Measurements from ENCODE around the gene HOXD10. TPM values are rescaled to one million over a fixed set of nuclear protein-coding genes. Genes with fewer than 3 reads are reported as not detected.

The HOXD10 gene
- total and polyA plus RNA-seq, 9 of the 15 experiments (the other 6 are each of a cell fraction or from before 2014, with no cell fraction given) = not detected

- H2AFZ ChIP-seq (ENCODE audit: low read depth, low read length) = 0 out of 2 replicates have a peak overlapping the region, but pooled peaks have one; percentile 4
- no peak overlapping the region for H3K4me2 ChIP-seq (ENCODE audit: insufficient read depth, low read length)
- no peaks in the 10 kb centered on the region for H3K9me3 ChIP-seq (replicated peaks; ENCODE audit: control insufficient read depth, insufficient read depth, low read depth, low read length)
- H3K79me2 ChIP-seq (ENCODE audit: control insufficient read depth, insufficient read depth, low read length) = no peaks in the 10 kb centered on the region
- POLR2A ChIA-PET = interaction anchor here (0.5 to 1.2 kb wide), 5 partner anchors 13 to 1193 kb away, joined by 3 to 4 read pairs (median 3); no protein-coding TSS in a partner anchor
- peaks cover 3 to 26% of the 10 kb centered on the region in 2 experiments; a peak in 2 of 5 replicates for H3K4me1 ChIP-seq (replicated peaks in 1 of 2; ENCODE audit: control insufficient read depth in 2 of 2, insufficient read depth in 2 of 2, low read length in 2 of 2)
- H3K4me3 ChIP-seq = no peak overlapping the region
- no peak overlapping the region for H3K27ac ChIP-seq (ENCODE audit: extremely low read depth, low read depth, low read length)
- H3K9me1 ChIP-seq (ENCODE audit: control insufficient read depth, insufficient read depth, low read length) = peaks cover 3% of the 10 kb centered on the region
- no TSS peak for BruUV-seq (replicated peaks)
- intact Hi-C loops (cut with micrococcal nuclease) = loop anchor here (10.0 kb wide), 1 partner anchor 207 kb away; no protein-coding TSS in a partner anchor
- CTCF ChIA-PET (ENCODE audit: low intra/inter-chr PET ratio) = interaction anchor here (0.6 kb wide), 1 partner anchor 812 kb away, joined by 3 read pairs; no protein-coding TSS in a partner anchor
- H3K27me3 ChIP-seq (ENCODE audit: control insufficient read depth in 2 of 2, insufficient read depth in 2 of 2, low read length in 2 of 2) = peaks cover 79 to 80% of the 10 kb centered on the region in 2 experiments
- no peak overlapping the region for H3K9ac ChIP-seq (ENCODE audit: insufficient read depth in 1 of 2, low read depth in 2 of 2, low read length in 2 of 2)
- H3K36me3 ChIP-seq (ENCODE audit: control insufficient read depth, insufficient read depth, low read length) = no peaks in the 10 kb centered on the region
- in situ Hi-C loops (cut with MboI) = loop anchor here (10.0 kb wide), 1 partner anchor 387 kb away; no protein-coding TSS in a partner anchor
- ATAC-seq (no peak), FAIRE-seq (no peak), DNase-seq (ENCODE audit: extremely low read depth in 1 of 4, low spot score in 3 of 4) (no peak)
- no peaks in the 10 kb centered on the region; the same call in 1 of the 2 replicates for H4K20me1 ChIP-seq (replicated peaks; ENCODE audit: control insufficient read depth, insufficient read depth, low read length)
- TF ChIP-seq KLF1 (tag; IDR thresholded peaks at IDR 0.05) (no peak), HES1 (IDR thresholded peaks at IDR 0.05; ENCODE audit: low read depth) (no peak), PKNOX1 (IDR thresholded peaks at IDR 0.05) (no peak), ZFP36 (IDR thresholded peaks at IDR 0.05; ENCODE audit: low read depth, low read length, partially characterized antibody) (no peak), SPI1 (IDR thresholded peaks at IDR 0.05; ENCODE audit: borderline replicate concordance, low read depth, low read length) (peak; percentile 67)
- WGBS (ENCODE audit: insufficient coverage, low coverage, missing lambda C conversion rate) = 15% methylated on average over 52 of the region's 58 CpGs
Measured at GRCh38 chr2:176071330-176072291, 45.0 kb upstream of the HOXD10 start.
